AG09309 (cell line): Measurements from ENCODE around the gene ZC3H18.

Experiments
- DNase-seq: peaks from one replicate; pipeline ENCODE4 v3.0.0-alpha.2; 2010; ENCODE audit warnings: low read depth
- H3K4me3 ChIP-seq: 2 replicates; pipeline ENCODE4 v1.5.1; 2011; ENCODE audit warnings: mild to moderate bottlenecking, low read depth, low read length, moderate library complexity; ENCODE audit not compliant: control insufficient read depth
- CTCF ChIP-seq: IDR thresholded peaks from 2 replicates; pipeline ENCODE4 v1.5.1; 2011; ENCODE audit warnings: mild to moderate bottlenecking, low read depth, low read length, inconsistent platforms; ENCODE audit not compliant: insufficient read depth, control insufficient read depth; ENCODE audit errors: missing control alignments

The ZC3H18 gene

GRCh38 chr16:88622125-88622524 is 51.9 kb downstream of the ZC3H18 start:
- no peak for TF ChIP-seq CTCF
- no peak overlapping the region for H3K4me3 ChIP-seq
- DNase-seq: no peak

GRCh38 chr16:88622866-88623265 is 52.7 kb downstream of the ZC3H18 start:
- TF ChIP-seq CTCF: no peak
- no peak overlapping the region for H3K4me3 ChIP-seq
- DNase-seq: no peak

GRCh38 chr16:88623858-88624257 is 53.7 kb downstream of the ZC3H18 start:
- DNase-seq: no peak
- no peak for TF ChIP-seq CTCF

GRCh38 chr16:88624481-88624880 is 54.3 kb downstream of the ZC3H18 start:
- no peak for DNase-seq

More at GRCh38 chr16:88623858-88624257, 53.7 kb downstream of the ZC3H18 start:
- no peak overlapping the region for H3K4me3 ChIP-seq

GRCh38 chr16:88624977-88625576 is 54.9 kb downstream of the ZC3H18 start:
- H3K4me3 ChIP-seq: no peak overlapping the region
- DNase-seq: no peak
- TF ChIP-seq CTCF: no peak

More at GRCh38 chr16:88624481-88624880, 54.3 kb downstream of the ZC3H18 start:
- H3K4me3 ChIP-seq: no peak overlapping the region
- no peak for TF ChIP-seq CTCF

GRCh38 chr16:88626646-88627045 is 56.4 kb downstream of the ZC3H18 start:
- TF ChIP-seq CTCF: no peak
- DNase-seq: no peak

More at GRCh38 chr16:88626646-88627045, 56.4 kb downstream of the ZC3H18 start:
- no peak overlapping the region for H3K4me3 ChIP-seq
